Keratinocyte (primary cell): Measurements from ENCODE around the gene RTN3. TPM values are rescaled to one million over a fixed set of nuclear protein-coding genes. Genes with fewer than 3 reads are reported as not detected.

Experiments
- DNase-seq: peaks from one replicate; pipeline ENCODE4 v3.0.0-alpha.2; 2011; ENCODE audit warnings: low read depth, missing footprints, low spot score
- FAIRE-seq: peaks from 2 replicates; lab custom pipeline; 2011; peaks lifted over from hg19 to GRCh38; lab: Jason Lieb, UNC
- H2AFZ ChIP-seq: 2 replicates; pipeline ENCODE4 v1.6.0; 2012; ENCODE audit warnings: low read length, control low read depth, inconsistent platforms; ENCODE audit not compliant: control insufficient read depth
- H3K27ac ChIP-seq: 2 replicates; pipeline ENCODE4 v1.5.1; 2011; ENCODE audit warnings: low read length; ENCODE audit not compliant: control insufficient read depth, insufficient read depth
- H3K27me3 ChIP-seq: 3 replicates; pipeline ENCODE4 v1.6.0; 2011; ENCODE audit warnings: low read length; ENCODE audit not compliant: control insufficient read depth, insufficient read depth; ENCODE audit errors: extremely low read depth
- H3K36me3 ChIP-seq, 2 experiments: 2 replicates in 1 of 2; 3 replicates in 1 of 2; pipeline ENCODE4 v1.5.1; 2011; ENCODE audit warnings: low read length in 2 of 2, mild to moderate bottlenecking in 1 of 2; ENCODE audit not compliant: control insufficient read depth in 2 of 2, insufficient read depth in 2 of 2; ENCODE audit errors: extremely low read depth in 1 of 2
- H3K4me1 ChIP-seq: 3 replicates; pipeline ENCODE4 v1.5.1; 2011; ENCODE audit warnings: low read length; ENCODE audit not compliant: control insufficient read depth, insufficient read depth; ENCODE audit errors: extremely low read depth
- H3K4me2 ChIP-seq: 3 replicates; pipeline ENCODE4 v1.6.0; 2011; ENCODE audit warnings: low read depth, low read length; ENCODE audit not compliant: control insufficient read depth, insufficient read depth; ENCODE audit errors: extremely low read depth
- H3K4me3 ChIP-seq, 3 experiments: fragments of 200-600 bp in 1 of 3; sonication (generic) in 1 of 3; 2 replicates in 2 of 3; 3 replicates in 1 of 3; pipeline ENCODE4 v1.5.1; 2011 to 2016; ENCODE audit warnings: low read length in 3 of 3, mild to moderate bottlenecking in 3 of 3, control low read depth in 2 of 3, inconsistent platforms in 1 of 3, low read depth in 1 of 3, mixed read lengths in 1 of 3, mixed run types in 1 of 3, moderate library complexity in 1 of 3; ENCODE audit not compliant: control insufficient read depth in 2 of 3, insufficient read depth in 2 of 3; ENCODE audit errors: extremely low read depth in 1 of 3
- H3K79me2 ChIP-seq: 2 replicates; pipeline ENCODE4 v1.6.0; 2012; ENCODE audit warnings: low read length; ENCODE audit not compliant: control insufficient read depth, insufficient read depth
- H3K9ac ChIP-seq: 3 replicates; pipeline ENCODE4 v1.6.0; 2011; ENCODE audit warnings: low read length; ENCODE audit not compliant: control insufficient read depth, insufficient read depth; ENCODE audit errors: extremely low read depth
- H3K9me1 ChIP-seq: 3 replicates; pipeline ENCODE4 v1.6.0; 2011; ENCODE audit warnings: low read length; ENCODE audit not compliant: control insufficient read depth, insufficient read depth; ENCODE audit errors: extremely low read depth
- H3K9me3 ChIP-seq: 2 replicates; pipeline ENCODE4 v1.5.1; 2012; ENCODE audit warnings: low read depth, low read length; ENCODE audit not compliant: control insufficient read depth
- H4K20me1 ChIP-seq: 3 replicates; pipeline ENCODE4 v1.6.0; 2011; ENCODE audit warnings: low read length; ENCODE audit not compliant: control insufficient read depth, insufficient read depth; ENCODE audit errors: extremely low read depth
- EZH2 ChIP-seq: IDR thresholded peaks from one replicate; pipeline ENCODE4 v1.6.1; 2012; ENCODE audit warnings: inconsistent platforms, mild to moderate bottlenecking, low read length, moderate library complexity
- dilution Hi-C: fragments of 300-500 bp; cut with MboI; formaldehyde crosslinking; loops from one replicate; pipeline ENCODE4 v1.7.0; 2020; ENCODE audit warnings: low sequenced_read_pairs; ENCODE audit not compliant: extremely low pct_ligation_motif_present
- polyA plus RNA-seq, 5 experiments: library from polyadenylated mRNA; depleted of rRNA in 3 of 5; stranded (reverse) in 3 of 5; stranded (forward) in 1 of 5; unstranded in 1 of 5; fragments of >200 nt; gene quantifications; 1 replicate in 1 of 5; 2 replicates in 3 of 5; 3 replicates in 1 of 5; pipeline versions ENCODE4 v1.2.1 to v1.2.3, GENCODE V29; 2011 to 2012; ENCODE audit warnings: missing spikeins in 2 of 5, low read depth in 1 of 5, low replicate concordance in 1 of 5
- TF ChIP-seq, protein P1 (sequence below), 3 experiments: IDR thresholded peaks in 1 of 3; conservative IDR thresholded peaks in 1 of 3; optimal IDR thresholded peaks in 1 of 3; 2 replicates in 2 of 3; 3 replicates in 1 of 3; pipeline versions ENCODE3 to v1.5.1; 2011; ENCODE audit warnings: low read length in 3 of 3, mild to moderate bottlenecking in 3 of 3, moderate library complexity in 2 of 3, control low read depth in 1 of 3, inconsistent platforms in 1 of 3; ENCODE audit not compliant: insufficient read depth in 2 of 3; ENCODE audit errors: extremely low read depth in 1 of 3

RTN3 gene
- polyA plus RNA-seq, 1 donor (not counting 4 experiments of a cell fraction or from before 2014, with no cell fraction given) = 50.8 TPM

DNA sequence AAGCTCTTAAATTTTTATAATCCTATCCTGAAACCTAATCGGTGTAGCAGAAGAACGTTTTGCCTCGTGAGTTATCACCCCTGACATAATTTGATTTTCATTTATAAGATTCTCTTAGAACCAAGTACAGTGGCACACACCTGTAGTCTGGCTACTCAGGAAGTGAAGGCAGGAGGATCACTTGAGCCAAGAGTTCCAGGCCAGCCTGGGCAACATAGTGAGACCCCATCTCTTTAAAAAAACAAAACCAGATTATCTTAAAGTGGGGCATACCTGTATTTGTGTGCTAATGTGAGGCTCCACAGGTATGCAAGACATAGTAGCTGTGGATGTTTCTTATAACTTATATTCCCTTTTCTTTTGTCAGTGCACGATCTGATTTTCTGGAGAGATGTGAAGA, 68.3 kb downstream of the RTN3 start:
- no peak overlapping the region for H3K9ac ChIP-seq
- no peaks in the 10 kb centered on the region for H3K4me1 ChIP-seq
- no peaks in the 10 kb centered on the region for H3K79me2 ChIP-seq
- FAIRE-seq (no peak), DNase-seq (no peak)
- dilution Hi-C loops = no loop called here
- TF ChIP-seq, protein P1, sequence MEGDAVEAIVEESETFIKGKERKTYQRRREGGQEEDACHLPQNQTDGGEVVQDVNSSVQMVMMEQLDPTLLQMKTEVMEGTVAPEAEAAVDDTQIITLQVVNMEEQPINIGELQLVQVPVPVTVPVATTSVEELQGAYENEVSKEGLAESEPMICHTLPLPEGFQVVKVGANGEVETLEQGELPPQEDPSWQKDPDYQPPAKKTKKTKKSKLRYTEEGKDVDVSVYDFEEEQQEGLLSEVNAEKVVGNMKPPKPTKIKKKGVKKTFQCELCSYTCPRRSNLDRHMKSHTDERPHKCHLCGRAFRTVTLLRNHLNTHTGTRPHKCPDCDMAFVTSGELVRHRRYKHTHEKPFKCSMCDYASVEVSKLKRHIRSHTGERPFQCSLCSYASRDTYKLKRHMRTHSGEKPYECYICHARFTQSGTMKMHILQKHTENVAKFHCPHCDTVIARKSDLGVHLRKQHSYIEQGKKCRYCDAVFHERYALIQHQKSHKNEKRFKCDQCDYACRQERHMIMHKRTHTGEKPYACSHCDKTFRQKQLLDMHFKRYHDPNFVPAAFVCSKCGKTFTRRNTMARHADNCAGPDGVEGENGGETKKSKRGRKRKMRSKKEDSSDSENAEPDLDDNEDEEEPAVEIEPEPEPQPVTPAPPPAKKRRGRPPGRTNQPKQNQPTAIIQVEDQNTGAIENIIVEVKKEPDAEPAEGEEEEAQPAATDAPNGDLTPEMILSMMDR (optimal IDR thresholded peaks at IDR 0.05 in 1 of 3, IDR thresholded peaks at IDR 0.05 in 1 of 3, conservative IDR thresholded peaks at IDR 0.05 in 1 of 3; ENCODE audit: extremely low read depth in 1 of 3, insufficient read depth in 2 of 3, low read length in 3 of 3) = no peak
- TF ChIP-seq EZH2 = no peak
- no peak overlapping the region for H2AFZ ChIP-seq
- peaks cover 7 to 8% of the 10 kb centered on the region in 2 experiments for H3K36me3 ChIP-seq
- no peak overlapping the region for H3K27ac ChIP-seq
- H4K20me1 ChIP-seq = no peaks in the 10 kb centered on the region
- no peaks in the 10 kb centered on the region for H3K9me1 ChIP-seq
- H3K9me3 ChIP-seq = no peaks in the 10 kb centered on the region
- H3K4me2 ChIP-seq = no peak overlapping the region
- H3K27me3 ChIP-seq = no peaks in the 10 kb centered on the region
- H3K4me3 ChIP-seq = no peak overlapping the region

DNA sequence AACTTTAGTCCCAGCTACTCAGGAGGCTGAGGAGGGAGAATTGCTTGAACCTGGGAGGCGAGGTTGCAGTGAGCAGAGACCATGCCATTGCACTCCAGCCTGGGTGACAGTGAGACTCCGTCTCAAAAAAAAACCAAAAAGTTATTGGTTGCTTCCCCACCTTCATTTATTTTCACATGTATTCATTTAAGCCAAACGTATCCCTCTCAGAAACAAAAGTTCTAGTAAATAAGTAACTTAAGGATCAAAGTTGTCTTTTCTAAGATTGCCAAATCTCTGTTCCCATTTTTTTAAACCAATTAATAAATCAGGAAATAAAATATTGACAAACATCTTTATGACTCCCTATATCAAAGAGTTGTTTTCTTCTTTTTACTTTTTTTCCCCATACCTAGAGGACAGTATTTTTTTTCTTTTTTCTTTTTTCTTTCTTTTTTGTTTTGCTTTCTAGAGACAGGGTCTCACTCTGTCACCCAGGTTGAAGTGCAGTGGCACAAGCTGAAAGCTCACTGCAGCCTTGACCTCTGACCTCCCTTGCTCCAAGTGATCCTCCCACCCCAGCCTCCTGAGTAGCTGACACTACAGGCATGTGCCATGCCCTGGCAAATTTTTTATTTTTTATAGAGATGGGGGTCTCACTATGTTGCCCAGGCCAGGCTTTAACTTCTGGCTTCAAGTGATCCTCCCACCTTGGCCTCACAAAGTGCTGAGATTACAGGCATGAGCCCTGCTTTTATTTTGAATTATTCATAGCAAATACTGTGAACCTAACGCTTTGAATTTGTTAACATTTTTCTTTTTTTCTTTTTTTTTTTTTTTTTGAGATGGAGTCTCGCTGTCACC, 75.8 kb downstream of the RTN3 start:
- no peaks in the 10 kb centered on the region for H3K9me3 ChIP-seq
- DNase-seq (no peak), FAIRE-seq (no peak)
- no peak for TF ChIP-seq EZH2
- TF ChIP-seq, protein P1 (optimal IDR thresholded peaks at IDR 0.05 in 1 of 3, IDR thresholded peaks at IDR 0.05 in 1 of 3, conservative IDR thresholded peaks at IDR 0.05 in 1 of 3; ENCODE audit: extremely low read depth in 1 of 3, insufficient read depth in 2 of 3, low read length in 3 of 3) = no peak
- no peak overlapping the region for H3K4me3 ChIP-seq
- H2AFZ ChIP-seq = no peak overlapping the region
- dilution Hi-C loops = no loop called here
- no peaks in the 10 kb centered on the region for H3K4me1 ChIP-seq
- peaks cover 4% of the 10 kb centered on the region for H4K20me1 ChIP-seq
- no peak overlapping the region for H3K9ac ChIP-seq
- H3K9me1 ChIP-seq = no peaks in the 10 kb centered on the region
- H3K27ac ChIP-seq = no peak overlapping the region
- H3K36me3 ChIP-seq = peaks cover 6% of the 10 kb centered on the region in 2 experiments
- H3K79me2 ChIP-seq = no peaks in the 10 kb centered on the region
- H3K4me2 ChIP-seq = no peak overlapping the region
- H3K27me3 ChIP-seq = no peaks in the 10 kb centered on the region
